Fibroblast of pulmonary artery (primary cell): ENCODE data around the gene CIAO3.

Experiments used
- DNase-seq: peaks from one replicate; pipeline ENCODE4 v3.0.0-alpha.2; 2010; ENCODE audit warnings: low read depth
- H3K4me3 ChIP-seq: replicated peaks from 2 replicates; pipeline ENCODE4 v1.5.1; 2011; ENCODE audit warnings: low read depth, mild to moderate bottlenecking, control low read depth, low read length, moderate library complexity
- TF ChIP-seq, protein P1 (sequence below): IDR thresholded peaks from 2 replicates; pipeline ENCODE4 v1.5.1; 2011; ENCODE audit warnings: mild to moderate bottlenecking, control low read depth, low read length, inconsistent platforms; ENCODE audit errors: missing control alignments

The CIAO3 gene

DNA sequence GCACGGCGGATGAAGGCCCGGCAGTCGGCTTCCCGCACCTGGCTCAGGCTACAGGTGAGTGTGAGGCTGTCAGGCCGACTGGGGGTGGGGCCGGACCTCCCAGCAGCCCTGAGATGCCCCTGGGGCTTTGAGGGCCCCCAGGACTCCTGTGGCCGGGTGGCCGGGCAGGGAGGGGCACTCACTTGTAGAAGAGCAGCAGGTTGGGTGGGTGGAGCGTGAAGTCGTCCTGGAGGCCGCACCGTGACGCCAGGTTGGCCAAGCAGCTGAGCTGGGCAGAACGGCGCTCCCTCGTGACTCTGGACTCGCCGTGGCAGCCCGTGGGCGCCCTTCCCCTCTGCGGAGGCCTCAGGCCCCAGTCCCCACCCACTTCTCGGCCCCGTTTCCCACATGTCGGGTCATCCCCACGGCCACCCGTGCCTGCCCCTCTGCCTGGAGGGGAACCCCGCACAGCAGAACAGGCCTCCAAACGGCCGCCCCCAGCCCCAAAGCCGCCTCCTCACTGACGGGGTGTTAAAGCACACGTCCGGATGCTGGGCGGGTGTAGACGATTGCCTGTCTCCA is 34.5 kb upstream of the CIAO3 start:
- H3K4me3 ChIP-seq: no peak overlapping the region
- TF ChIP-seq, protein P1, sequence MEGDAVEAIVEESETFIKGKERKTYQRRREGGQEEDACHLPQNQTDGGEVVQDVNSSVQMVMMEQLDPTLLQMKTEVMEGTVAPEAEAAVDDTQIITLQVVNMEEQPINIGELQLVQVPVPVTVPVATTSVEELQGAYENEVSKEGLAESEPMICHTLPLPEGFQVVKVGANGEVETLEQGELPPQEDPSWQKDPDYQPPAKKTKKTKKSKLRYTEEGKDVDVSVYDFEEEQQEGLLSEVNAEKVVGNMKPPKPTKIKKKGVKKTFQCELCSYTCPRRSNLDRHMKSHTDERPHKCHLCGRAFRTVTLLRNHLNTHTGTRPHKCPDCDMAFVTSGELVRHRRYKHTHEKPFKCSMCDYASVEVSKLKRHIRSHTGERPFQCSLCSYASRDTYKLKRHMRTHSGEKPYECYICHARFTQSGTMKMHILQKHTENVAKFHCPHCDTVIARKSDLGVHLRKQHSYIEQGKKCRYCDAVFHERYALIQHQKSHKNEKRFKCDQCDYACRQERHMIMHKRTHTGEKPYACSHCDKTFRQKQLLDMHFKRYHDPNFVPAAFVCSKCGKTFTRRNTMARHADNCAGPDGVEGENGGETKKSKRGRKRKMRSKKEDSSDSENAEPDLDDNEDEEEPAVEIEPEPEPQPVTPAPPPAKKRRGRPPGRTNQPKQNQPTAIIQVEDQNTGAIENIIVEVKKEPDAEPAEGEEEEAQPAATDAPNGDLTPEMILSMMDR: no peak
- no peak for DNase-seq

DNA sequence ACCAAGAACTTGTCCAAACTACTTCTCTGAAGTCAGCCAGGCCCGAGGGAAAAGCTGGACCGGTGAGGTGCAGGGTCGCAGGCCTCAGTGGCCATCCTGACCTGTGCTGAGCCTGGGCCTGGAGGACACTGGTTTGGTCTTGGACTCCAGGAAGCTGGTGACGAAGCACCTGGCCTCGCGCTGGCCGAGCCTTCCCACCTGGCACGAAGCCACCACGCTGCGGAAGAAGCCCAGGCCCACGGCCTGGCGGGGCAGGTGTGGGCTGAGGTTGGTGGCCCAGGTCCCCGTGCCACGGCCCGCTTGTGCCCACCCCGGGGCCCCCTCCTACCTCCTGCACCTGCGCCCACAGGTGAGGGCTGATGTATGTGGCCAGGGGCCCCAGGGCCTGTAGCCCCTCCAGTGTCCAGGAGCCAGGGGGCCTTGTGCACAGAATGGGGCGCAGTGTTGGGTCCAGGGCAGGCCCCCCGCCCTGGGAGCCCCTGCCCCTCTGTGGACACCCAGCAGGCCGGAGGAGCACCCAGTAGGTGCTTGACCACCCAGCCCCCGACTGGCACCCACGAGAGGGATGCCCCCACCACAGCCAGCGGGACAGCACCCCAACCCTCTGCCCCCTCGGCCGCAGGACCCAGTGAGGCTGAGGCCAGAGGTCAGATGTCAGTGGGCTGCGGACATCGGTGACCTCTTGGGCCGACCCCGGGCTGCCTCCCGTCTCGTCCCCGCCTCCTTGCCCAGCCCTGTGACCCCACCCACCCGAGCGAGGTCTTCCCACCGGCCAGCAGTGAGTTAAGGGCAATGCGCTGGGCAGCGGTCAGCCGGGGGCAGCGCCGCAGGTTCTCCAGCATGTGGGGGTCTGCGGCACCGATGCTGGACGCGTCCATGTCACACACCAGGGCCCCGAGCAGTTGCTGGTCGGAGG is 33.5 kb upstream of the CIAO3 start:
- DNase-seq: no peak

DNA sequence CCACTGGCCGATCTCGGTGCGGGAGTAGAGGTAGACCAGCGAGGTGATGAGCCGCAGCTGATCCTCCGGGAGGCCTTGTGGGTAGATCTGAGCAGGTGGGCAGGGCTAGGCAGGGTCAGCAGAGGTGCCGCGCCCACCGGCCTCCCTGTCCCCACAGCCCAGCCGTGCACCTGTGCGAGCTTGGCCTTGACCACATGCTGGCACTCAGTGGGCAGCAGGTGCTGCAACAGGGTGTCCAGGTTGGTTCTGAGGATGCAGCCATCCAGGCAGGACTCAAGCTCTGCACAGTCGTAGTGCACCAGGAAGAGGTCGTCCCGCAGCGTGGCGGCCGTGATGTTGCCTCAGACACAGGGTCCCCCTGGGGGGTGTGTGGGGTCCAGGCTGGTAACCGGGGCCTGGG is 32.2 kb upstream of the CIAO3 start:
- TF ChIP-seq, protein P1: no peak
- DNase-seq: no peak
- H3K4me3 ChIP-seq: no peak overlapping the region

More for the DNA sequence above, 33.5 kb upstream of the CIAO3 start:
- TF ChIP-seq, protein P1: no peak
- H3K4me3 ChIP-seq: no peak overlapping the region

DNA sequence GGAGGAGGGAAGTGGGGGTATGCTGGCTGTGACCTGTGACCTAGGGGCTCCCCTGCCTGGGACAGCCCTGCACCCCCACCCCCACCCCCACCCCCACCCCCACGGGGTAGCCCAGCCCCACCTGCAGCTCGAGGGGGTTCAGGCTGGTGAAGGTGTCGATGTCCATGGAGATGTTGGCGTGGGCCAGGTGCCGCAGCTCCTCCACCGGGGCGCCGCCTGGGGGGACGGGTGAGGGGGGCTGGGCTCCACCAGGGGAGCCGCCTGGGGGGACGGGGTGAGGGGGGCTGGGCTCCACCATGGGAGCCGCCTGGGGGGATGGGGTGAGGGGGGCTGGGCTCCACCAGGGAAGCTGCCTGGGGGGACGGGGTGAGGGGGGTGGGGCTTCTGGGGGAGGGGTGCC is 29.6 kb upstream of the CIAO3 start:
- H3K4me3 ChIP-seq: no peak overlapping the region
- no peak for DNase-seq
- TF ChIP-seq, protein P1: no peak

DNA sequence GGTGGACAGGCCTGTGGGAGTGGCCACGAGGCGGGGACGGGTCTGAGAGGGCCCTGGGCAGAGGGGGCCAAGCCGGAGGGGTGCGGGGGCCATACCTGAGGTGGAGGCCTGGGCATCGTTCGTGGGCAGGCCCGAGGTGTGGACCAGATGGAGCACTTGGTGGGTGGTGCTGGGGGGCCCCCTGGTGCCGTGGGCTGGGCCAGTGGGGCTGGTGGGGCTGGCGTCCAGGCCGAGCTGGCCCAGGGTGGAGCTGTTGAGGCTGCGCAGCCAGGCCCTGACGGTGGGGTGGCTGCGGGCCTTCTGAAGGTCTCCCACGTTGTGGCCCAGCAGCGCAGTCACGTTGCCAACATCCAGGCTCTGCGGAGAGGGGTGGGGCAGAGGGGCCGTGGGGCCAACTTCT is 29.1 kb upstream of the CIAO3 start:
- TF ChIP-seq, protein P1: no peak
- no peak for DNase-seq
- H3K4me3 ChIP-seq: no peak overlapping the region

DNA sequence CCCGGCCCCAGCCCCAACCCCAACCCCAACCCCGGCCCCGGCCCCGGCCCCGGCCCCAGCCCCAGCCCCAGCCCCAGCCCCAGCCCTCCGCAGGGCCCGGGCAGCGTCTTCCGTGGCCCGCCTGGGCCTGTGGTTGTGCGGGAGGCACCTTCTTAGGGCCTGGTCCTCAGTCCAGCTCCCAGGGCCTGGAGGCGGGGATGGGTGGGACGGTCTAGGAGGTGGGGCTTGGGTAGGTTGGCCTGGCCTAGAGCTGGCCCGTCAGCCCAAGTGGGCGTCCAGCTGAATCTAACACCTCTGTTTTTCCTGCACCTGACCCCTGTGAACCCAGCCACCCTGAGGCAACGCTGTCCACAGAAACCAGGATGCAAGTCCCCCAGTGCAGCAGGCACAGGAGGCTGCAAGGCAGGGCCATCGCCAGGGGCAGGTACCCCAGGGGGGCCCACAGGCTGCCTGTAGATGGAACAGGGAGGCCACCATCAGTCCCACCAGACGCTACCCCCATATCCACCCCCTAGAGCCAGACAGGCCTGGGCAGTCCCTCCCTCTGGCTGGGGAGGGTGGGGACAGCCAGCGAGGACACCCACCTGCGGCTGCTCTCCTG is 28.5 kb upstream of the CIAO3 start:
- TF ChIP-seq, protein P1: no peak
- no peak overlapping the region for H3K4me3 ChIP-seq
- no peak for DNase-seq
